Liver (tissue), 9 donors: ENCODE results near the gene TNFAIP8L2. TPM values are rescaled to one million over a fixed set of nuclear protein-coding genes. Genes with fewer than 3 reads are reported as not detected.
"Not testable (repeated sequence)": the region's sequence is repeated elsewhere in the genome, so short reads cannot be mapped to it uniquely, and the experiment has no call there.

Experiments
- DNase-seq: peaks from one replicate; pipeline ENCODE4 v3.0.0-alpha.2; 2017; ENCODE audit warnings: low spot score
- H3K27ac ChIP-seq, 2 donors: one replicate each; pipeline ENCODE4 v1.7.0; 2013; ENCODE audit warnings: inconsistent platforms in 2 of 2, low read length in 2 of 2, control low read depth in 1 of 2, low read depth in 1 of 2, mild to moderate bottlenecking in 1 of 2
- H3K27me3 ChIP-seq, 4 donors: one replicate each; pipeline versions ENCODE4 v1.6.1 to v1.7.0; 2013; ENCODE audit warnings: low read length in 3 of 4, inconsistent platforms in 1 of 4, mild to moderate bottlenecking in 1 of 4, moderate library complexity in 1 of 4; ENCODE audit not compliant: control insufficient read depth in 4 of 4, insufficient read depth in 4 of 4
- H3K36me3 ChIP-seq, 4 donors: one replicate each; pipeline versions ENCODE4 v1.6.1 to v1.7.0; 2013; ENCODE audit warnings: low read length in 3 of 4, mild to moderate bottlenecking in 3 of 4, low read depth in 1 of 4, moderate library complexity in 1 of 4; ENCODE audit not compliant: control insufficient read depth in 4 of 4, insufficient read depth in 3 of 4
- H3K4me1 ChIP-seq, 4 donors: one replicate each; pipeline versions ENCODE4 v1.6.1 to v1.7.0; 2013; ENCODE audit warnings: low read length in 3 of 4, mild to moderate bottlenecking in 3 of 4, moderate library complexity in 1 of 4; ENCODE audit not compliant: control insufficient read depth in 4 of 4, insufficient read depth in 4 of 4
- H3K4me3 ChIP-seq, 3 donors: one replicate each; pipeline versions ENCODE4 v1.6.1 to v1.7.0; 2013; ENCODE audit warnings: low read length in 3 of 3, control low read depth in 1 of 3, low read depth in 1 of 3, mild to moderate bottlenecking in 1 of 3
- H3K9ac ChIP-seq, 2 donors: one replicate each; pipeline ENCODE4 v1.7.0; 2013; ENCODE audit warnings: low read length in 2 of 2, mild to moderate bottlenecking in 2 of 2, moderate library complexity in 2 of 2, control low read depth in 1 of 2, low read depth in 1 of 2
- H3K9me3 ChIP-seq, 4 donors: one replicate each; pipeline versions ENCODE4 v1.6.1 to v1.7.0; 2013; ENCODE audit warnings: low read length in 3 of 4; ENCODE audit not compliant: control insufficient read depth in 4 of 4
- ATF3 ChIP-seq: IDR thresholded peaks from 2 replicates; pipeline ENCODE4 v1.6.1; 2016; ENCODE audit warnings: antibody characterized with exemption
- CTCF ChIP-seq: fragments of 150-350 bp; IDR thresholded peaks from 2 replicates; pipeline ENCODE4 v1.5.1; 2017; ENCODE audit warnings: improper control_type of control experiment, low read depth, low read length; ENCODE audit not compliant: missing input control
- EGR1 ChIP-seq, 2 donors: IDR thresholded peaks; 2 replicates each; pipeline ENCODE4 v1.6.1; 2016 to 2018; ENCODE audit warnings: antibody characterized with exemption in 2 of 2, low read depth in 2 of 2
- GABPA ChIP-seq, 2 donors: IDR thresholded peaks in 1 of 2; conservative IDR thresholded peaks in 1 of 2; 2 replicates each; pipeline ENCODE4 v1.6.1; 2016; ENCODE audit warnings: antibody characterized with exemption in 2 of 2, mild to moderate bottlenecking in 1 of 2, moderate library complexity in 1 of 2
- HNF4A ChIP-seq, 2 donors: conservative IDR thresholded peaks; 2 replicates each; pipeline ENCODE4 v1.6.1; 2016; ENCODE audit warnings: antibody characterized with exemption in 2 of 2, mild to moderate bottlenecking in 2 of 2
- HNF4G ChIP-seq: IDR thresholded peaks from 2 replicates; pipeline ENCODE4 v1.6.1; 2016; ENCODE audit warnings: antibody characterized with exemption
- MAX ChIP-seq: IDR thresholded peaks from 2 replicates; pipeline ENCODE4 v1.6.1; 2016; ENCODE audit warnings: antibody characterized with exemption
- RAD21 ChIP-seq, 2 donors: IDR thresholded peaks; 2 replicates each; pipeline ENCODE4 v1.6.1; 2016; ENCODE audit warnings: antibody characterized with exemption in 2 of 2, mild to moderate bottlenecking in 2 of 2
- REST ChIP-seq: IDR thresholded peaks from 2 replicates; pipeline ENCODE4 v1.6.1; 2016; ENCODE audit warnings: antibody characterized with exemption, mild to moderate bottlenecking
- RXRA ChIP-seq, 2 donors: IDR thresholded peaks; 2 replicates each; pipeline ENCODE4 v1.6.1; 2017 to 2018; ENCODE audit warnings: antibody characterized with exemption in 2 of 2, mild to moderate bottlenecking in 1 of 2
- SP1 ChIP-seq: IDR thresholded peaks from 2 replicates; pipeline ENCODE4 v1.6.1; 2018; ENCODE audit warnings: antibody characterized with exemption, mild to moderate bottlenecking
- TAF1 ChIP-seq: conservative IDR thresholded peaks from 2 replicates; pipeline ENCODE4 v1.6.1; 2016; ENCODE audit warnings: antibody characterized with exemption, mild to moderate bottlenecking
- YY1 ChIP-seq: IDR thresholded peaks from 2 replicates; pipeline ENCODE4 v1.6.1; 2016; ENCODE audit warnings: antibody characterized with exemption, mild to moderate bottlenecking
- ZBTB33 ChIP-seq: IDR thresholded peaks from 2 replicates; pipeline ENCODE4 v1.6.1; 2016; ENCODE audit warnings: antibody characterized with exemption
- WGBS: extraction: QIAGEN DNeasy Blood & Tissue Kit; methylation state at CpG from one replicate; pipeline ENCODE4 v1.1.7; 2013; 5-methylcytosine and 5-hydroxymethylcytosine counted together
- polyA plus RNA-seq, 2 donors: library from polyadenylated mRNA; stranded (reverse) in 1 of 2; unstranded in 1 of 2; fragments of 200-250 nt in 1 of 2; fragments of >200 nt in 1 of 2; fragmentation: Nextera tagmentation in 1 of 2; extraction: Ambion mirVana in 1 of 2; gene quantifications; one replicate each; pipeline versions ENCODE4 v1.2.1 to v1.2.3, GENCODE V29; 2013 to 2015
- total RNA-seq, 2 donors: library from RNA; depleted of rRNA; stranded (reverse); fragments of >200 nt; gene quantifications; one replicate each; pipeline ENCODE4 v1.2.3, GENCODE V29; 2014
- donor health status: healthy.
- donor health status: healthy.
- donor health status: healthy.
- donor health status: healthy.
- donor health status: healthy.

TNFAIP8L2 gene
- total and polyA plus RNA-seq, 4 donors, result 2.9 to 8.7 (median 4.1) TPM

- H3K4me1 ChIP-seq, result peaks cover 1 to 16% (median 10%) of the 10 kb centered on the region in 4 donors
- H3K9me3 ChIP-seq, DNase-seq, H3K36me3 ChIP-seq, H3K27ac ChIP-seq, H3K4me3 ChIP-seq, H3K27me3 ChIP-seq, H3K9ac ChIP-seq: not testable (repeated sequence)
- 72% methylated on average over 17 of the region's 17 CpGs for WGBS
- peak; percentile 31 for TF ChIP-seq SP1
- peak in 1 of 2 donors; percentile 13 for TF ChIP-seq HNF4A (conservative IDR thresholded peaks at IDR 0.05)
- TF ChIP-seq ATF3, result peak; percentile 22
- peak; percentile 44 to 54 for TF ChIP-seq RXRA (IDR thresholded peaks at IDR 0.05)
These were observed 38.6 kb downstream of the TNFAIP8L2 start for GRCh38 chr1:151194894-151195594.

- no peaks in the 10 kb centered on the region for H3K27me3 ChIP-seq
- H3K4me1 ChIP-seq, result peaks cover 1 to 23% (median 12%) of the 10 kb centered on the region in 4 donors
- WGBS, result 36% methylated on average over 14 of the region's 14 CpGs
- peak overlapping the region in 1 of 2 donors; percentile 74 for H3K9ac ChIP-seq
- H3K4me3 ChIP-seq, result peak overlapping the region in 1 of 3 donors; percentile 20
- TF ChIP-seq GABPA (IDR thresholded peaks at IDR 0.05 in 1 of 2, conservative IDR thresholded peaks at IDR 0.05 in 1 of 2), result no peak
- peak; percentile 36 for TF ChIP-seq YY1
- TF ChIP-seq RXRA (IDR thresholded peaks at IDR 0.05), result peak in 1 of 2 donors; percentile 9
- TF ChIP-seq ATF3, result no peak
- peak; percentile 61 for TF ChIP-seq CTCF
- TF ChIP-seq TAF1, result no peak
- TF ChIP-seq SP1, result peak; percentile 41
- TF ChIP-seq HNF4G, result no peak
- peak in 1 of 2 donors; percentile 19 for TF ChIP-seq HNF4A (conservative IDR thresholded peaks at IDR 0.05)
- no peak for TF ChIP-seq ZBTB33
- TF ChIP-seq EGR1 (IDR thresholded peaks at IDR 0.05; ENCODE audit: low read depth in 2 of 2), result no peak
- peak; percentile 78 to 81 for TF ChIP-seq RAD21 (IDR thresholded peaks at IDR 0.05)
- no peak for TF ChIP-seq REST
- no peak for TF ChIP-seq MAX
- no peaks in the 10 kb centered on the region for H3K9me3 ChIP-seq
- peak; percentile 56 for DNase-seq
- H3K27ac ChIP-seq, result peak overlapping the region; percentile 31 to 42
- H3K36me3 ChIP-seq, result no peaks in the 10 kb centered on the region
These were observed 39.9 kb downstream of the TNFAIP8L2 start for GRCh38 chr1:151196292-151196800.
